ENCODE results near the gene JAM3.

DNA sequence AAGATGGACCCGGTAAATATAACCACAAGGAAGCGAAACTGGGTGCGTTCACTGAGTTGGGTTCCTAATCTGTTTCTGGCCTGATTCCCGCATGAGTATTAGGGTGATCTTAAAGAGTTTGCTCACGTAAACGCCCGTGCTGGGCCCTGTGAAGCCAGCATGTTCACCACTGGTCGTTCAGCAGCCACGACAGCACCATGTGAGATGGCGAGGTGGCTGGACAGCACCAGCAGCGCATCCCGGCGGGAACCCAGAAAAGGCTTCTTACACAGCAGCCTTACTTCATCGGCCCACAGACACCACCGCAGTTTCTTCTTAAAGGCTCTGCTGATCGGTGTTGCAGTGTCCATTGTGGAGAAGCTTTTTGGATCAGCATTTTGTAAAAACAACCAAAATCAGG lies 80.5 kb downstream of the JAM3 start:
- TF ChIP-seq CTCF (IDR thresholded peaks at IDR 0.05) = no peak
- TF ChIP-seq POLR2A (IDR thresholded peaks at IDR 0.05) = no peak
